ENCODE results near the gene PAK2. TPM values are rescaled to one million over a fixed set of nuclear protein-coding genes. Genes with fewer than 3 reads are reported as not detected.

PAK2 gene
- polyA plus RNA-seq, 1 of the 3 experiments (the other 2 are of a cell fraction) = 27.9 TPM

DNA sequence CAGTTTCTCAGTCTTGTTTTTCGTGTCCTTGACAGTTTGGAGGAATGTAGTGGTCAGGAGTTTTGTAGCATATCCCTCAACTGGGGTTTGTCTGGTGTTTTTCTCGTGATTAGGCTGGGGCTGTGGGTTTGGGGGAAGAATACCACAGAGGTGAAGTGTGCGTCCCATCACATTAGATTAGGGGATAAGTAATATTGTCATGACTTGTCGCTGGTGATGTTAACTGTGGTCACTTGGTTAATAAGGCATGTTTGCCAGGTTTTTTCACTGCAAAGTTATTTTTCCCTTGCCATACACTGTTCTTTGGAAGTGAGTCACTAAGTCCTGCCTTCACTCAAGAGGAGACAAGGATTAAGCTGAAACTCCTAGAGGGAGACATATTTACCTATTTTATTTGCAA lies 39.1 kb downstream of the PAK2 start:
- ChIA-PET CTCF (no interaction called here), POLR2A (no interaction called here)
- Histone ChIP-seq H3K36me3 (replicated peaks in 1 of 2; ENCODE audit: control insufficient read depth in 1 of 2, insufficient read depth in 2 of 2, low read length in 1 of 2) (peaks cover 11 to 29% of the 10 kb centered on the region in 2 experiments), H4K20me1 (ENCODE audit: insufficient read depth) (peaks cover 54% of the 10 kb centered on the region), H2AFZ (ENCODE audit: low read depth) (no peak overlapping the region), H3K9me2 (no peaks in the 10 kb centered on the region), H3K27me3 (ENCODE audit: insufficient read depth) (no peaks in the 10 kb centered on the region), H3K4me3 (ENCODE audit: low read depth in 2 of 2, low read length in 1 of 2) (peak overlapping the region in 1 of 2 experiments; percentile 19; a peak in 1 of 4 replicates), H3K4me2 (peak overlapping the region; percentile 73), H3K9ac (no peak overlapping the region), H3K79me2 (ENCODE audit: insufficient read depth) (peaks cover 93% of the 10 kb centered on the region), H3F3A (replicated peaks; ENCODE audit: insufficient read depth) (peaks cover 41% of the 10 kb centered on the region), H3K4me1 (ENCODE audit: control insufficient read depth in 1 of 2, insufficient read depth in 2 of 2, low read depth in 1 of 2, low read length in 1 of 2) (peaks cover 0 to 35% of the 10 kb centered on the region in 2 experiments), H3K27ac (ENCODE audit: low read depth in 2 of 2, low read length in 1 of 2) (peak overlapping the region; percentile 45 to 84; a peak in 3 of 4 replicates), H3K9me3 (no peaks in the 10 kb centered on the region)
- 21% methylated on average over 4 of the region's 4 CpGs for WGBS (ENCODE audit: low lambda C conversion rate)
- no peak for DNase-seq
- TF ChIP-seq MXI1 (IDR thresholded peaks at IDR 0.05; ENCODE audit: low read depth, low read length) (no peak), SMC3 (IDR thresholded peaks at IDR 0.05; ENCODE audit: low read depth, low read length) (no peak), GATA2 (CRISPR knock-in tag; IDR thresholded peaks at IDR 0.05) (no peak), MEF2A (IDR thresholded peaks at IDR 0.05; ENCODE audit: borderline replicate concordance, low read depth) (no peak), NRF1 (IDR thresholded peaks at IDR 0.05; ENCODE audit: low read depth, low read length) (no peak), YY1 (IDR thresholded peaks at IDR 0.05; ENCODE audit: low read depth) (no peak), RFX5 (IDR thresholded peaks at IDR 0.05; ENCODE audit: low read length) (no peak), SIN3A (IDR thresholded peaks at IDR 0.05; ENCODE audit: borderline replicate concordance, low read depth, low read length) (peak; percentile 92; the same call in 1 of the 2 replicates), RXRA (IDR thresholded peaks at IDR 0.05; ENCODE audit: borderline replicate concordance, low read depth) (peak; percentile 80; the same call in 1 of the 2 replicates), EZH2phosphoT487 (IDR thresholded peaks at IDR 0.05; ENCODE audit: borderline replicate concordance, low read depth) (no peak), RCOR1 (IDR thresholded peaks at IDR 0.05; ENCODE audit: low read length) (no peak), GABPA (IDR thresholded peaks at IDR 0.05; ENCODE audit: low read depth) (no peak), RAD21 (IDR thresholded peaks at IDR 0.05; ENCODE audit: low read length) (no peak), FOXM1 (IDR thresholded peaks at IDR 0.05; ENCODE audit: low read depth) (peak; percentile 56; the same call in 1 of the 2 replicates), EP300 (IDR thresholded peaks at IDR 0.05; ENCODE audit: borderline replicate concordance in 1 of 2, low read depth in 1 of 2, low read length in 1 of 2) (peak; percentile 34 to 92; a peak in 3 of 4 replicates), NFIC (IDR thresholded peaks at IDR 0.05; ENCODE audit: borderline replicate concordance) (peak; percentile 81), TCF12 (IDR thresholded peaks at IDR 0.05) (peak; percentile 96), FOXJ3 (CRISPR knock-in tag; IDR thresholded peaks at IDR 0.05) (no peak)
- TF ChIP-seq, protein P1, sequence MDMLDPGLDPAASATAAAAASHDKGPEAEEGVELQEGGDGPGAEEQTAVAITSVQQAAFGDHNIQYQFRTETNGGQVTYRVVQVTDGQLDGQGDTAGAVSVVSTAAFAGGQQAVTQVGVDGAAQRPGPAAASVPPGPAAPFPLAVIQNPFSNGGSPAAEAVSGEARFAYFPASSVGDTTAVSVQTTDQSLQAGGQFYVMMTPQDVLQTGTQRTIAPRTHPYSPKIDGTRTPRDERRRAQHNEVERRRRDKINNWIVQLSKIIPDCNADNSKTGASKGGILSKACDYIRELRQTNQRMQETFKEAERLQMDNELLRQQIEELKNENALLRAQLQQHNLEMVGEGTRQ (IDR thresholded peaks at IDR 0.05; ENCODE audit: borderline replicate concordance, low read depth, low read length) = no peak
- TF ChIP-seq, protein P2, sequence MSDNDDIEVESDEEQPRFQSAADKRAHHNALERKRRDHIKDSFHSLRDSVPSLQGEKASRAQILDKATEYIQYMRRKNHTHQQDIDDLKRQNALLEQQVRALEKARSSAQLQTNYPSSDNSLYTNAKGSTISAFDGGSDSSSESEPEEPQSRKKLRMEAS (IDR thresholded peaks at IDR 0.05; ENCODE audit: low read depth) = peak; percentile 72; the same call in 1 of the 2 replicates
- TF ChIP-seq, protein P3, sequence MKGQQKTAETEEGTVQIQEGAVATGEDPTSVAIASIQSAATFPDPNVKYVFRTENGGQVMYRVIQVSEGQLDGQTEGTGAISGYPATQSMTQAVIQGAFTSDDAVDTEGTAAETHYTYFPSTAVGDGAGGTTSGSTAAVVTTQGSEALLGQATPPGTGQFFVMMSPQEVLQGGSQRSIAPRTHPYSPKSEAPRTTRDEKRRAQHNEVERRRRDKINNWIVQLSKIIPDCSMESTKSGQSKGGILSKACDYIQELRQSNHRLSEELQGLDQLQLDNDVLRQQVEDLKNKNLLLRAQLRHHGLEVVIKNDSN (IDR thresholded peaks at IDR 0.05; ENCODE audit: borderline replicate concordance, low read depth) = no peak
- TF ChIP-seq, protein P4, sequence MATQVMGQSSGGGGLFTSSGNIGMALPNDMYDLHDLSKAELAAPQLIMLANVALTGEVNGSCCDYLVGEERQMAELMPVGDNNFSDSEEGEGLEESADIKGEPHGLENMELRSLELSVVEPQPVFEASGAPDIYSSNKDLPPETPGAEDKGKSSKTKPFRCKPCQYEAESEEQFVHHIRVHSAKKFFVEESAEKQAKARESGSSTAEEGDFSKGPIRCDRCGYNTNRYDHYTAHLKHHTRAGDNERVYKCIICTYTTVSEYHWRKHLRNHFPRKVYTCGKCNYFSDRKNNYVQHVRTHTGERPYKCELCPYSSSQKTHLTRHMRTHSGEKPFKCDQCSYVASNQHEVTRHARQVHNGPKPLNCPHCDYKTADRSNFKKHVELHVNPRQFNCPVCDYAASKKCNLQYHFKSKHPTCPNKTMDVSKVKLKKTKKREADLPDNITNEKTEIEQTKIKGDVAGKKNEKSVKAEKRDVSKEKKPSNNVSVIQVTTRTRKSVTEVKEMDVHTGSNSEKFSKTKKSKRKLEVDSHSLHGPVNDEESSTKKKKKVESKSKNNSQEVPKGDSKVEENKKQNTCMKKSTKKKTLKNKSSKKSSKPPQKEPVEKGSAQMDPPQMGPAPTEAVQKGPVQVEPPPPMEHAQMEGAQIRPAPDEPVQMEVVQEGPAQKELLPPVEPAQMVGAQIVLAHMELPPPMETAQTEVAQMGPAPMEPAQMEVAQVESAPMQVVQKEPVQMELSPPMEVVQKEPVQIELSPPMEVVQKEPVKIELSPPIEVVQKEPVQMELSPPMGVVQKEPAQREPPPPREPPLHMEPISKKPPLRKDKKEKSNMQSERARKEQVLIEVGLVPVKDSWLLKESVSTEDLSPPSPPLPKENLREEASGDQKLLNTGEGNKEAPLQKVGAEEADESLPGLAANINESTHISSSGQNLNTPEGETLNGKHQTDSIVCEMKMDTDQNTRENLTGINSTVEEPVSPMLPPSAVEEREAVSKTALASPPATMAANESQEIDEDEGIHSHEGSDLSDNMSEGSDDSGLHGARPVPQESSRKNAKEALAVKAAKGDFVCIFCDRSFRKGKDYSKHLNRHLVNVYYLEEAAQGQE (IDR thresholded peaks at IDR 0.05; ENCODE audit: low read depth, low read length) = no peak
- TF ChIP-seq, protein P5, sequence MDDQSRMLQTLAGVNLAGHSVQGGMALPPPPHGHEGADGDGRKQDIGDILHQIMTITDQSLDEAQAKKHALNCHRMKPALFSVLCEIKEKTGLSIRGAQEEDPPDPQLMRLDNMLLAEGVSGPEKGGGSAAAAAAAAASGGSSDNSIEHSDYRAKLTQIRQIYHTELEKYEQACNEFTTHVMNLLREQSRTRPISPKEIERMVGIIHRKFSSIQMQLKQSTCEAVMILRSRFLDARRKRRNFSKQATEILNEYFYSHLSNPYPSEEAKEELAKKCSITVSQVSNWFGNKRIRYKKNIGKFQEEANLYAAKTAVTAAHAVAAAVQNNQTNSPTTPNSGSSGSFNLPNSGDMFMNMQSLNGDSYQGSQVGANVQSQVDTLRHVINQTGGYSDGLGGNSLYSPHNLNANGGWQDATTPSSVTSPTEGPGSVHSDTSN (IDR thresholded peaks at IDR 0.05) = peak; percentile 97
- TF ChIP-seq, protein P6, sequence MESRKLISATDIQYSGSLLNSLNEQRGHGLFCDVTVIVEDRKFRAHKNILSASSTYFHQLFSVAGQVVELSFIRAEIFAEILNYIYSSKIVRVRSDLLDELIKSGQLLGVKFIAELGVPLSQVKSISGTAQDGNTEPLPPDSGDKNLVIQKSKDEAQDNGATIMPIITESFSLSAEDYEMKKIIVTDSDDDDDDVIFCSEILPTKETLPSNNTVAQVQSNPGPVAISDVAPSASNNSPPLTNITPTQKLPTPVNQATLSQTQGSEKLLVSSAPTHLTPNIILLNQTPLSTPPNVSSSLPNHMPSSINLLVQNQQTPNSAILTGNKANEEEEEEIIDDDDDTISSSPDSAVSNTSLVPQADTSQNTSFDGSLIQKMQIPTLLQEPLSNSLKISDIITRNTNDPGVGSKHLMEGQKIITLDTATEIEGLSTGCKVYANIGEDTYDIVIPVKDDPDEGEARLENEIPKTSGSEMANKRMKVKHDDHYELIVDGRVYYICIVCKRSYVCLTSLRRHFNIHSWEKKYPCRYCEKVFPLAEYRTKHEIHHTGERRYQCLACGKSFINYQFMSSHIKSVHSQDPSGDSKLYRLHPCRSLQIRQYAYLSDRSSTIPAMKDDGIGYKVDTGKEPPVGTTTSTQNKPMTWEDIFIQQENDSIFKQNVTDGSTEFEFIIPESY (IDR thresholded peaks at IDR 0.05; ENCODE audit: borderline replicate concordance, low read depth) = no peak
- TF ChIP-seq, protein P7, sequence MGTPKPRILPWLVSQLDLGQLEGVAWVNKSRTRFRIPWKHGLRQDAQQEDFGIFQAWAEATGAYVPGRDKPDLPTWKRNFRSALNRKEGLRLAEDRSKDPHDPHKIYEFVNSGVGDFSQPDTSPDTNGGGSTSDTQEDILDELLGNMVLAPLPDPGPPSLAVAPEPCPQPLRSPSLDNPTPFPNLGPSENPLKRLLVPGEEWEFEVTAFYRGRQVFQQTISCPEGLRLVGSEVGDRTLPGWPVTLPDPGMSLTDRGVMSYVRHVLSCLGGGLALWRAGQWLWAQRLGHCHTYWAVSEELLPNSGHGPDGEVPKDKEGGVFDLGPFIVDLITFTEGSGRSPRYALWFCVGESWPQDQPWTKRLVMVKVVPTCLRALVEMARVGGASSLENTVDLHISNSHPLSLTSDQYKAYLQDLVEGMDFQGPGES (IDR thresholded peaks at IDR 0.05; ENCODE audit: low read depth, low read length) = no peak
